Neural cell (in vitro differentiated cells): ENCODE results near the gene OVAAL. TPM values are rescaled to one million over a fixed set of nuclear protein-coding genes. Genes with fewer than 3 reads are reported as not detected.

ENCODE experiments used
- H2AFZ ChIP-seq: fragments of 200-600, 300-800 bp; sonication (generic), shearing (Covaris generic); 2 replicates; pipeline ENCODE4 v1.6.0; 2014; ENCODE audit warnings: low read depth, mild to moderate bottlenecking, antibody characterized with exemption, low read length, moderate library complexity
- H3F3A ChIP-seq: fragments of 200-600 bp; shearing (Covaris generic); 2 replicates; pipeline ENCODE4 v1.6.1; 2016; ENCODE audit warnings: mild to moderate bottlenecking, moderate library complexity, mixed read lengths, antibody characterized with exemption, low read length; ENCODE audit not compliant: insufficient read depth, poor library complexity, severe bottlenecking
- H3K27ac ChIP-seq: fragments of 200-600, 300-800 bp; sonication (generic), shearing (Covaris generic); 2 replicates; pipeline ENCODE4 v1.5.1; 2014; ENCODE audit warnings: mild to moderate bottlenecking, low read length, moderate library complexity
- H3K27me3 ChIP-seq: fragments of 300-800, 200-600 bp; sonication (generic), shearing (Covaris generic); 2 replicates; pipeline ENCODE4 v1.6.0; 2014; ENCODE audit warnings: mild to moderate bottlenecking, low read depth, low read length, moderate library complexity; ENCODE audit not compliant: insufficient read depth
- H3K36me3 ChIP-seq: fragments of 300-800, 200-600 bp; sonication (generic), shearing (Covaris generic); 2 replicates; pipeline ENCODE4 v1.5.1; 2014; ENCODE audit warnings: mild to moderate bottlenecking, antibody characterized with exemption, low read length, moderate library complexity; ENCODE audit not compliant: insufficient read depth
- H3K4me2 ChIP-seq: fragments of 300-800, 200-600 bp; sonication (generic), shearing (Covaris generic); 2 replicates; pipeline ENCODE4 v1.6.0; 2014; ENCODE audit warnings: mild to moderate bottlenecking, low read length
- H3K4me3 ChIP-seq: fragments of 300-800, 200-600 bp; sonication (generic), shearing (Covaris generic); 2 replicates; pipeline ENCODE4 v1.5.1; 2014; ENCODE audit warnings: mild to moderate bottlenecking, low read length, moderate library complexity
- H3K79me2 ChIP-seq: fragments of 200-600 bp; shearing (Covaris generic); replicated peaks from 2 replicates; pipeline ENCODE4 v1.6.0; 2014; ENCODE audit warnings: mild to moderate bottlenecking, low read length, moderate library complexity; ENCODE audit not compliant: insufficient read depth
- H3K9ac ChIP-seq: fragments of 300-800, 200-600 bp; sonication (generic), shearing (Covaris generic); 2 replicates; pipeline ENCODE4 v1.6.1; 2016; ENCODE audit warnings: mild to moderate bottlenecking, low read length, mixed read lengths
- H3K9me2 ChIP-seq: fragments of 200-600 bp; shearing (Covaris generic); 2 replicates; pipeline ENCODE4 v1.6.1; 2016; ENCODE audit warnings: mild to moderate bottlenecking, low read length, mixed read lengths; ENCODE audit not compliant: insufficient read depth
- H3K9me3 ChIP-seq: fragments of 200-600, 300-800 bp; sonication (generic), shearing (Covaris generic); 2 replicates; pipeline ENCODE4 v1.6.1; 2016; ENCODE audit warnings: mild to moderate bottlenecking, mixed run types, low read length, moderate library complexity, mixed read lengths
- H4K20me1 ChIP-seq: fragments of 200-600 bp; shearing (Covaris generic); 2 replicates; pipeline ENCODE4 v1.6.1; 2016; ENCODE audit warnings: mild to moderate bottlenecking, mixed run types; ENCODE audit not compliant: insufficient read depth
- CTCF ChIP-seq: fragments of 450-650 bp; IDR thresholded peaks from 2 replicates; pipeline ENCODE4 v1.5.1; 2014; ENCODE audit warnings: antibody characterized with exemption, mild to moderate bottlenecking, moderate library complexity; ENCODE audit not compliant: poor library complexity, severe bottlenecking
- EP300 ChIP-seq: fragments of 450-650 bp; conservative IDR thresholded peaks from 2 replicates; pipeline ENCODE4 v1.6.1; 2014; ENCODE audit warnings: antibody characterized with exemption, mild to moderate bottlenecking, moderate library complexity; ENCODE audit not compliant: poor library complexity, severe bottlenecking
- EZH2 ChIP-seq: fragments of 200-600, 300-800 bp; shearing (Covaris generic), sonication (generic); IDR thresholded peaks from 2 replicates; pipeline ENCODE4 v1.6.1; 2014; ENCODE audit warnings: antibody characterized with exemption, low read length, borderline replicate concordance, mild to moderate bottlenecking; ENCODE audit not compliant: insufficient read depth, poor library complexity, severe bottlenecking
- MXI1 ChIP-seq: fragments of 450-650 bp; conservative IDR thresholded peaks from 2 replicates; pipeline ENCODE4 v1.6.1; 2014; ENCODE audit warnings: antibody characterized with exemption, mild to moderate bottlenecking; ENCODE audit not compliant: poor library complexity, severe bottlenecking
- POLR2AphosphoS5 ChIP-seq: IDR thresholded peaks from 2 replicates; pipeline ENCODE4 v1.6.1; 2012
- RAD21 ChIP-seq: fragments of 450-650 bp; conservative IDR thresholded peaks from 2 replicates; pipeline ENCODE4 v1.6.1; 2014; ENCODE audit warnings: antibody characterized with exemption, mild to moderate bottlenecking, moderate library complexity
- SMC3 ChIP-seq: fragments of 450-650 bp; conservative IDR thresholded peaks from 2 replicates; pipeline ENCODE4 v1.6.1; 2014; ENCODE audit warnings: antibody characterized with exemption, mild to moderate bottlenecking, moderate library complexity; ENCODE audit not compliant: poor library complexity
- TAF1 ChIP-seq: IDR thresholded peaks from 2 replicates; pipeline ENCODE4 v1.6.1; 2012; ENCODE audit warnings: low read depth
- polyA plus RNA-seq: library from polyadenylated mRNA; depleted of rRNA; stranded (reverse); fragments of >200 nt; gene quantifications from 2 replicates; pipeline ENCODE4 v1.2.3, GENCODE V29; 2014
- TF ChIP-seq, protein P1 (sequence below): IDR thresholded peaks from 2 replicates; pipeline ENCODE4 v1.6.1; 2012; ENCODE audit warnings: borderline replicate concordance

The OVAAL gene
- polyA plus RNA-seq, 1 donor from 2014 or later: not detected

GRCh38 chr1:180565121-180565871 lies 6.5 kb downstream of the OVAAL start:
- H3K9ac ChIP-seq: no peak overlapping the region
- H3F3A ChIP-seq: peaks cover 4% of the 10 kb centered on the region
- no peak for TF ChIP-seq EZH2
- TF ChIP-seq, protein P1, sequence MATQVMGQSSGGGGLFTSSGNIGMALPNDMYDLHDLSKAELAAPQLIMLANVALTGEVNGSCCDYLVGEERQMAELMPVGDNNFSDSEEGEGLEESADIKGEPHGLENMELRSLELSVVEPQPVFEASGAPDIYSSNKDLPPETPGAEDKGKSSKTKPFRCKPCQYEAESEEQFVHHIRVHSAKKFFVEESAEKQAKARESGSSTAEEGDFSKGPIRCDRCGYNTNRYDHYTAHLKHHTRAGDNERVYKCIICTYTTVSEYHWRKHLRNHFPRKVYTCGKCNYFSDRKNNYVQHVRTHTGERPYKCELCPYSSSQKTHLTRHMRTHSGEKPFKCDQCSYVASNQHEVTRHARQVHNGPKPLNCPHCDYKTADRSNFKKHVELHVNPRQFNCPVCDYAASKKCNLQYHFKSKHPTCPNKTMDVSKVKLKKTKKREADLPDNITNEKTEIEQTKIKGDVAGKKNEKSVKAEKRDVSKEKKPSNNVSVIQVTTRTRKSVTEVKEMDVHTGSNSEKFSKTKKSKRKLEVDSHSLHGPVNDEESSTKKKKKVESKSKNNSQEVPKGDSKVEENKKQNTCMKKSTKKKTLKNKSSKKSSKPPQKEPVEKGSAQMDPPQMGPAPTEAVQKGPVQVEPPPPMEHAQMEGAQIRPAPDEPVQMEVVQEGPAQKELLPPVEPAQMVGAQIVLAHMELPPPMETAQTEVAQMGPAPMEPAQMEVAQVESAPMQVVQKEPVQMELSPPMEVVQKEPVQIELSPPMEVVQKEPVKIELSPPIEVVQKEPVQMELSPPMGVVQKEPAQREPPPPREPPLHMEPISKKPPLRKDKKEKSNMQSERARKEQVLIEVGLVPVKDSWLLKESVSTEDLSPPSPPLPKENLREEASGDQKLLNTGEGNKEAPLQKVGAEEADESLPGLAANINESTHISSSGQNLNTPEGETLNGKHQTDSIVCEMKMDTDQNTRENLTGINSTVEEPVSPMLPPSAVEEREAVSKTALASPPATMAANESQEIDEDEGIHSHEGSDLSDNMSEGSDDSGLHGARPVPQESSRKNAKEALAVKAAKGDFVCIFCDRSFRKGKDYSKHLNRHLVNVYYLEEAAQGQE: no peak
- no peak for TF ChIP-seq POLR2AphosphoS5
- TF ChIP-seq EP300: no peak
- TF ChIP-seq RAD21: no peak
- no peak for TF ChIP-seq MXI1
- TF ChIP-seq SMC3: no peak
- TF ChIP-seq CTCF: no peak
- H3K79me2 ChIP-seq: no peaks in the 10 kb centered on the region
- H3K36me3 ChIP-seq: no peaks in the 10 kb centered on the region
- H3K9me3 ChIP-seq: no peaks in the 10 kb centered on the region
- no peaks in the 10 kb centered on the region for H3K9me2 ChIP-seq
- H3K27ac ChIP-seq: no peak overlapping the region
- no peak overlapping the region for H2AFZ ChIP-seq
- no peak overlapping the region for H3K4me3 ChIP-seq
- H4K20me1 ChIP-seq: no peaks in the 10 kb centered on the region
- no peaks in the 10 kb centered on the region for H3K27me3 ChIP-seq
- no peak overlapping the region for H3K4me2 ChIP-seq

DNA sequence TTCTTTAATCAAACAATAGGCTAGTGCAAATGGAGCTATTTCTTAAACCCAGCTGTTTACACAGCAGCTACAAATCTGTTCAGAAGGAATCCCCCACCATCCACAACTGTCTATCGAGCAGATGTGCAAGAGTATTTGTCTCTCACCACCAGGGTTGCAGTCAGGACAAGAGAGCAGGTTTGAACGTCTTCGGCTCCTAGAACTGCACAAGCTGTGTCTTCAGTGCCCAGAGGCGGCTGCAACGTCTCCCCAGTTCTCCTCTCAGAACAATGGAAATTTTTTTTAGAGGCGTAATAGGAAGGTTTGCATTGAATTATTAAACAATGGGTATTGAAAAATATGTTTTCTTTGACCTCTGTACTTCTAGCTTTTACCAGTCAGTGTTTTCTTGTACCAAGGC lies 7.3 kb downstream of the OVAAL start:
- Histone ChIP-seq H4K20me1 (no peaks in the 10 kb centered on the region), H3K4me3 (no peak overlapping the region), H3K79me2 (no peaks in the 10 kb centered on the region), H3K9me3 (no peaks in the 10 kb centered on the region), H3K9me2 (no peaks in the 10 kb centered on the region), H3K36me3 (no peaks in the 10 kb centered on the region), H3K27me3 (no peaks in the 10 kb centered on the region), H2AFZ (no peak overlapping the region), H3K9ac (no peak overlapping the region), H3F3A (peaks cover 4% of the 10 kb centered on the region), H3K4me2 (no peak overlapping the region), H3K27ac (no peak overlapping the region)
- TF ChIP-seq SMC3: no peak
- no peak for TF ChIP-seq EZH2
- TF ChIP-seq MXI1: no peak
- TF ChIP-seq EP300: no peak
- TF ChIP-seq POLR2AphosphoS5: no peak
- no peak for TF ChIP-seq CTCF
- TF ChIP-seq, protein P1: no peak
- no peak for TF ChIP-seq TAF1
- no peak for TF ChIP-seq RAD21
